PC-9 (cell line): ENCODE data around the gene SCLY.

ENCODE experiments used
- CTCF ChIP-seq: fragments of 200-600 bp; sonication (generic); conservative IDR thresholded peaks from 2 replicates; pipeline ENCODE4 v1.6.1; 2017; ENCODE audit warnings: mixed run types, antibody characterized with exemption, mild to moderate bottlenecking, moderate library complexity
- EZH2 ChIP-seq: fragments of 200-600 bp; sonication (generic); IDR thresholded peaks from 2 replicates; pipeline ENCODE4 v1.8.0; 2017; ENCODE audit warnings: antibody characterized with exemption, low read depth

- TF ChIP-seq CTCF (no peak), EZH2 (no peak)
Measured at GRCh38 chr2:238082827-238083226, 22.0 kb downstream of the SCLY start.
